HL-60 (cell line): ENCODE results near the gene KRAS.

Experiments used
- DNase-seq, 2 experiments: peaks; one replicate each; pipeline ENCODE4 v3.0.0-alpha.2; 2010 to 2020; ENCODE audit warnings: low read depth in 1 of 2, low spot score in 1 of 2
- H3K27ac ChIP-seq: fragments of 250-450 bp; sonication (Bioruptor Pico); replicated peaks from 2 replicates; pipeline ENCODE4 v1.5.1; 2020; ENCODE audit warnings: mild to moderate bottlenecking, moderate library complexity
- H3K27me3 ChIP-seq: fragments of 250-450 bp; sonication (Bioruptor Pico); 2 replicates; pipeline ENCODE4 v1.5.1; 2021; ENCODE audit warnings: mild to moderate bottlenecking, moderate library complexity; ENCODE audit not compliant: insufficient read depth, poor library complexity, severe bottlenecking
- H3K4me3 ChIP-seq: replicated peaks from 2 replicates; pipeline ENCODE4 v1.5.1; 2011; ENCODE audit warnings: mild to moderate bottlenecking, control low read depth, low read length; ENCODE audit not compliant: insufficient read depth
- GABPA ChIP-seq: IDR thresholded peaks from 2 replicates; pipeline ENCODE4 v1.6.1; 2012; ENCODE audit warnings: low read depth
- POLR2AphosphoS5 ChIP-seq: IDR thresholded peaks from 2 replicates; pipeline ENCODE4 v1.6.1; 2012; ENCODE audit warnings: low read depth
- SPI1 ChIP-seq: IDR thresholded peaks from 2 replicates; pipeline ENCODE4 v1.6.1; 2012; ENCODE audit warnings: low read depth, mild to moderate bottlenecking, borderline replicate concordance
- TF ChIP-seq, protein P1 (sequence below): IDR thresholded peaks from 2 replicates; pipeline ENCODE4 v1.6.1; 2012; ENCODE audit warnings: low read depth; ENCODE audit not compliant: insufficient replicate concordance
- TF ChIP-seq, protein P2 (sequence below): IDR thresholded peaks from one replicate; pipeline ENCODE4 v1.5.1; 2011; ENCODE audit warnings: low read length, control low read depth, inconsistent platforms; ENCODE audit not compliant: insufficient read depth

KRAS gene

GRCh38 chr12:25186788-25187402 is 63.8 kb downstream of the KRAS start:
- TF ChIP-seq, protein P1, sequence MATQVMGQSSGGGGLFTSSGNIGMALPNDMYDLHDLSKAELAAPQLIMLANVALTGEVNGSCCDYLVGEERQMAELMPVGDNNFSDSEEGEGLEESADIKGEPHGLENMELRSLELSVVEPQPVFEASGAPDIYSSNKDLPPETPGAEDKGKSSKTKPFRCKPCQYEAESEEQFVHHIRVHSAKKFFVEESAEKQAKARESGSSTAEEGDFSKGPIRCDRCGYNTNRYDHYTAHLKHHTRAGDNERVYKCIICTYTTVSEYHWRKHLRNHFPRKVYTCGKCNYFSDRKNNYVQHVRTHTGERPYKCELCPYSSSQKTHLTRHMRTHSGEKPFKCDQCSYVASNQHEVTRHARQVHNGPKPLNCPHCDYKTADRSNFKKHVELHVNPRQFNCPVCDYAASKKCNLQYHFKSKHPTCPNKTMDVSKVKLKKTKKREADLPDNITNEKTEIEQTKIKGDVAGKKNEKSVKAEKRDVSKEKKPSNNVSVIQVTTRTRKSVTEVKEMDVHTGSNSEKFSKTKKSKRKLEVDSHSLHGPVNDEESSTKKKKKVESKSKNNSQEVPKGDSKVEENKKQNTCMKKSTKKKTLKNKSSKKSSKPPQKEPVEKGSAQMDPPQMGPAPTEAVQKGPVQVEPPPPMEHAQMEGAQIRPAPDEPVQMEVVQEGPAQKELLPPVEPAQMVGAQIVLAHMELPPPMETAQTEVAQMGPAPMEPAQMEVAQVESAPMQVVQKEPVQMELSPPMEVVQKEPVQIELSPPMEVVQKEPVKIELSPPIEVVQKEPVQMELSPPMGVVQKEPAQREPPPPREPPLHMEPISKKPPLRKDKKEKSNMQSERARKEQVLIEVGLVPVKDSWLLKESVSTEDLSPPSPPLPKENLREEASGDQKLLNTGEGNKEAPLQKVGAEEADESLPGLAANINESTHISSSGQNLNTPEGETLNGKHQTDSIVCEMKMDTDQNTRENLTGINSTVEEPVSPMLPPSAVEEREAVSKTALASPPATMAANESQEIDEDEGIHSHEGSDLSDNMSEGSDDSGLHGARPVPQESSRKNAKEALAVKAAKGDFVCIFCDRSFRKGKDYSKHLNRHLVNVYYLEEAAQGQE, result no peak
- TF ChIP-seq, protein P2, sequence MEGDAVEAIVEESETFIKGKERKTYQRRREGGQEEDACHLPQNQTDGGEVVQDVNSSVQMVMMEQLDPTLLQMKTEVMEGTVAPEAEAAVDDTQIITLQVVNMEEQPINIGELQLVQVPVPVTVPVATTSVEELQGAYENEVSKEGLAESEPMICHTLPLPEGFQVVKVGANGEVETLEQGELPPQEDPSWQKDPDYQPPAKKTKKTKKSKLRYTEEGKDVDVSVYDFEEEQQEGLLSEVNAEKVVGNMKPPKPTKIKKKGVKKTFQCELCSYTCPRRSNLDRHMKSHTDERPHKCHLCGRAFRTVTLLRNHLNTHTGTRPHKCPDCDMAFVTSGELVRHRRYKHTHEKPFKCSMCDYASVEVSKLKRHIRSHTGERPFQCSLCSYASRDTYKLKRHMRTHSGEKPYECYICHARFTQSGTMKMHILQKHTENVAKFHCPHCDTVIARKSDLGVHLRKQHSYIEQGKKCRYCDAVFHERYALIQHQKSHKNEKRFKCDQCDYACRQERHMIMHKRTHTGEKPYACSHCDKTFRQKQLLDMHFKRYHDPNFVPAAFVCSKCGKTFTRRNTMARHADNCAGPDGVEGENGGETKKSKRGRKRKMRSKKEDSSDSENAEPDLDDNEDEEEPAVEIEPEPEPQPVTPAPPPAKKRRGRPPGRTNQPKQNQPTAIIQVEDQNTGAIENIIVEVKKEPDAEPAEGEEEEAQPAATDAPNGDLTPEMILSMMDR, result no peak
- TF ChIP-seq SPI1, result no peak
- TF ChIP-seq POLR2AphosphoS5, result no peak
- TF ChIP-seq GABPA, result no peak
- Histone ChIP-seq H3K27ac (no peak overlapping the region), H3K27me3 (no peaks in the 10 kb centered on the region), H3K4me3 (no peak overlapping the region)
- DNase-seq, result no peak

GRCh38 chr12:25186038-25186787 is 64.5 kb downstream of the KRAS start:
- no peak for DNase-seq
- TF ChIP-seq SPI1 (peak; percentile 61), GABPA (no peak)
- Histone ChIP-seq H3K27ac (no peak overlapping the region), H3K4me3 (no peak overlapping the region), H3K27me3 (no peaks in the 10 kb centered on the region)

DNA sequence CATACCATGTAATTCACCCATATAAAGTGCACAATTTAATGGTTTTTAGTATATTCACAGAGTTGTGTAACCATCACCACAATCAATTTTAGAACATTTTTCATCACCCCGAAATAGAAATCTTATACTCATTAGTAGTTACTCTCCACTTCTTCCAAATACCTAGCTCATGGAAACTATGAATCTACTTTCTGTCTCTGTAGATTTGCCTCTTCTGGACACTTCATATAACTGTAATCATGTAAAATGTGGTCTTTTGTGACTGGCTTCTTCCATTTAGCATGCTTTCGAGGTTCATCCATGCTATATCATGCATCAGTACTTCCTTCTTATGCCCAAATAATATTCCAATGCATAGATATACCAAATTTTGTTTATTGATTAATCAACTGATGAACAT is 66.6 kb downstream of the KRAS start:
- DNase-seq, result no peak
- H3K4me3 ChIP-seq, result no peak overlapping the region

More for the DNA sequence above, 66.6 kb downstream of the KRAS start:
- no peaks in the 10 kb centered on the region for H3K27me3 ChIP-seq
- TF ChIP-seq POLR2AphosphoS5 (no peak), SPI1 (no peak), GABPA (no peak)
- TF ChIP-seq, protein P2, result no peak
- TF ChIP-seq, protein P1, result no peak
- H3K27ac ChIP-seq, result no peak overlapping the region
